Testis (tissue), 2 donors: ENCODE measurements around the gene ZNF148.

ENCODE experiments used
- POLR2A ChIP-seq: fragments of 450-650 bp; IDR thresholded peaks from one replicate; pipeline ENCODE4 v1.6.1; 2017; ENCODE audit warnings: antibody characterized with exemption, mild to moderate bottlenecking, moderate library complexity
- TF ChIP-seq, protein P1 (sequence below), 3 experiments: fragments of 450-650 bp in 2 of 3; fragments of 200-600 bp in 1 of 3; sonication (generic) in 1 of 3; IDR thresholded peaks; one replicate each; pipeline ENCODE4 v1.5.1; 2016 to 2019; ENCODE audit warnings: antibody characterized with exemption in 3 of 3, mild to moderate bottlenecking in 2 of 3, moderate library complexity in 1 of 3

DNA sequence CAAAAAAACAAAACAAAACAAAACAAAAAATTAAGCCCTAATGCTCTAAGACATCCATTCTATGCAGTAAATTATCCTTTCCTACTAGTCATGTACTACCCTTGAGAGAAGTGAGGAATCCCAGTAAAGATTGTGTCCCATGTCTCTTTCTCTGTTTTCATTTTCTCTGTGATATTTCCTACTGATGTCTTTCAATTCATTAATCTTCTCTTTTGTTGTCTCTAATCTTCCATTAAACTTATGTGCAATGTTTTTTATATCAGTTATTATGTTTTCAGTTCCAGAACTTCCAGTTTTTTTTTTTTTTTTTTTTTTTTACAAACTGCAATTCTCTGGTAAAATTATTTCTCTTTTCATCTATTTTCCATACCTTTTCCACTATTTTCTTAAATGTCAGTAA lies 118.5 kb downstream of the ZNF148 start:
- TF ChIP-seq, protein P1, sequence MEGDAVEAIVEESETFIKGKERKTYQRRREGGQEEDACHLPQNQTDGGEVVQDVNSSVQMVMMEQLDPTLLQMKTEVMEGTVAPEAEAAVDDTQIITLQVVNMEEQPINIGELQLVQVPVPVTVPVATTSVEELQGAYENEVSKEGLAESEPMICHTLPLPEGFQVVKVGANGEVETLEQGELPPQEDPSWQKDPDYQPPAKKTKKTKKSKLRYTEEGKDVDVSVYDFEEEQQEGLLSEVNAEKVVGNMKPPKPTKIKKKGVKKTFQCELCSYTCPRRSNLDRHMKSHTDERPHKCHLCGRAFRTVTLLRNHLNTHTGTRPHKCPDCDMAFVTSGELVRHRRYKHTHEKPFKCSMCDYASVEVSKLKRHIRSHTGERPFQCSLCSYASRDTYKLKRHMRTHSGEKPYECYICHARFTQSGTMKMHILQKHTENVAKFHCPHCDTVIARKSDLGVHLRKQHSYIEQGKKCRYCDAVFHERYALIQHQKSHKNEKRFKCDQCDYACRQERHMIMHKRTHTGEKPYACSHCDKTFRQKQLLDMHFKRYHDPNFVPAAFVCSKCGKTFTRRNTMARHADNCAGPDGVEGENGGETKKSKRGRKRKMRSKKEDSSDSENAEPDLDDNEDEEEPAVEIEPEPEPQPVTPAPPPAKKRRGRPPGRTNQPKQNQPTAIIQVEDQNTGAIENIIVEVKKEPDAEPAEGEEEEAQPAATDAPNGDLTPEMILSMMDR (IDR thresholded peaks at IDR 0.05) = no peak
- TF ChIP-seq POLR2A = no peak
